ENCODE results near the gene TLE3.

TLE3 gene

DNA sequence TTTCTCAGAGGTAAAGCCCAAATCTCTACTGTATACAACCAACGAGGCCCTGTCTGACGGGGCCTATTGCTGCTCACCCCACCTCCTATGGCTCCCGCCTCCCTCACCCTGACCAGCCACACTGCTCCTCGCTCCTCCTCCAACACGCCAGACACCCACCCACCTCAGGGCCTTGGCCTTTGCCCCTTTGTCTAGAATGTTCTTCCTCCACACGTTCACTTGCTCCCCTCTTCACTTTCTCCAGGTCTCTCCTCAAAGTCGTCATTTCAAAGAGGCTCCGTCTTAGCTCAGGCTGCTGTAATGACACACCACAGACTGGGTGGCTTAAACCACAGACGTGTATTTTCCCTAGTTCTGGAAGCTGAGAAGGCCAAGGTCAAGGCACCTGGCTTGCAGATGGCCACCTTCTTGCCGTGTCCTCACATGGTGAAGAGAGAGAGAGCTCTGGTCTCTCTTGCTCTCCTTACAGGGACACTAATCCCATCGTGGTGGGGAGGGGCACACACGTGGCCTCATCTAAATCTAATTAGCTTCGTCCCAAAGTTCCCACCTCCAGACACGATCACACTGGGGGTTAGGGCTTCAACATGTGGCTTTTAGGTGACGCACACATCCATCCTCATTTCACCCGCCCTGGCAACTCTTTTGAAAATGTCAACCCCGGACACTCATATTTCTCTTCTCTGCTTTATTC, 98.2 kb downstream of the TLE3 start:
- peak; percentile 21 to 60 for DNase-seq

DNA sequence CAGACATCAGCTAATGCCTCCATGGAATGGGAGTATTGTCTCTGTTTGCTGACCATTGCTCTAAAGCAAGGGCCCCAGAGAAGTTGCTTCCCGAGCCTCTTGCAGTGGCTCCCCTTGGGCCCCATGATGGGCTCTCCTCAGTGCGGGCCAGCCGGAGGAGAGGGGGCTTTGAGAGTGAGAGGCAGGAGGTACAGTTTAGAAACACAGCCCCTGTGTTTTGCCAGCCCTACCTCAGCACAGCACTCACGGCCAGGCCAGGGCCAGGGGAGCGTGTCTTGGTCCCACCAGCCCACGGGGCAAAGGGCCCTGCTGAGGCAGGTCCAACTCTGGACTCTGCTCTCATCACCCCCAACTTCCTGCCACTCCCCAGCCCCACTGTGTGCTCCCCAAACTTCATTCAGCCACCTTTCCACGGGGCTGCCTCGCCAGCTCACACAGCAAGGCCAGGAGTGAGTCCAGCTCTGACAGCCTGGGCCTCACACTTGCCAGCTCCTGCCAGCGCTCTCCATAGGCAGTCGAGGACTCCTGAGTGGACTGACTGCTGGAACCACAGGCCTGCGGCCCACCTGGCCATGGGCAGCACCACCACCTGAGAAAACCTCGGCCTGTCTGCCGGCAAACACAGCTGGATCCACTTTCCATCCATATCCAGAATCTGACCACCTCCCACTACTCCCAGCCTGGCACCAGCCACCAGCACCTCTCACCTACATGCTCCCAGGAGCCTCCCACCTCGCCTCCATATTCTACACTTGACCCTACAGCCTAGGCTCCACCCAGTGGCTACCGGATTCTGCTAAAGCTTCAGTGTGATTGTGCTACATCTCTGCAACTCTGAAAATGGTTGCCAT, 99.0 kb downstream of the TLE3 start:
- DNase-seq, result no peak

DNA sequence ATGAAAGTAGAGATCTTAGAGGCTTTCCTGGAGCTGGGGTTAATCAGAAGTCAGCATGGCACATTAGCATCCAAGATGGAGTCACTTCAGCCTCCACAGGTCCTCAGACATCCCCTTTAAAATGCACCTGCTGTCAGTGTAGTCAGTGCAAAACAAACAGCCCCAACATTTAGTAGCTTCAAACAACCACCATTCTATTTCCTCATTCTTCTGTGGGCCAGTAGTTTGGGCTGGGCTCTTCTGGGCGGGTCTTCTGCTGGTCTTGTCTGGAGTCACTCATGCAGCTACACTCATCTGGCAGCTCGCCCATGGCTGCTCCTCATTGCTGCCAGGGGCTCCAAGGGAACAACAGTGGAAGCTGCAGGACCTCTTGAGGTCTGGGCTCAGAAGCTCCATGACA, 99.9 kb downstream of the TLE3 start:
- DNase-seq, result peak in 1 of 2 experiments; percentile 12

Measured in NCI-H524 (cell line).